ENCODE data around the gene ADGRL2.

- no peak for TF ChIP-seq POLR2A (conservative IDR thresholded peaks at IDR 0.05)
- TF ChIP-seq PTTG1 (tag; IDR thresholded peaks at IDR 0.05; ENCODE audit: low read depth): no peak
- no peak for TF ChIP-seq SREBF2 (CRISPR knock-in tag; IDR thresholded peaks at IDR 0.05)
- TF ChIP-seq HMGXB4 (CRISPR knock-in tag; IDR thresholded peaks at IDR 0.05): no peak
- TF ChIP-seq PKNOX1 (IDR thresholded peaks at IDR 0.05): no peak
Measured at GRCh38 chr1:82000221-82000620, 199.5 kb downstream of the ADGRL2 start.
